Esophagus muscularis mucosa (tissue), 3 donors: ENCODE results near the gene CD37.

Source experiments
- POLR2AphosphoS5 ChIP-seq, 2 donors: sonication (generic); formaldehyde crosslinking; IDR thresholded peaks; one replicate each; pipeline ENCODE4 v1.6.1; 2017; ENCODE audit warnings: antibody characterized with exemption in 2 of 2
- TF ChIP-seq, protein P1 (sequence below), 3 experiments: fragments of 200-600 bp in 2 of 3; fragments of 450-650 bp in 1 of 3; sonication (generic) in 2 of 3; IDR thresholded peaks; one replicate each; pipeline ENCODE4 v1.5.1; 2017 to 2019; ENCODE audit warnings: antibody characterized with exemption in 3 of 3, mild to moderate bottlenecking in 2 of 3, moderate library complexity in 1 of 3

DNA sequence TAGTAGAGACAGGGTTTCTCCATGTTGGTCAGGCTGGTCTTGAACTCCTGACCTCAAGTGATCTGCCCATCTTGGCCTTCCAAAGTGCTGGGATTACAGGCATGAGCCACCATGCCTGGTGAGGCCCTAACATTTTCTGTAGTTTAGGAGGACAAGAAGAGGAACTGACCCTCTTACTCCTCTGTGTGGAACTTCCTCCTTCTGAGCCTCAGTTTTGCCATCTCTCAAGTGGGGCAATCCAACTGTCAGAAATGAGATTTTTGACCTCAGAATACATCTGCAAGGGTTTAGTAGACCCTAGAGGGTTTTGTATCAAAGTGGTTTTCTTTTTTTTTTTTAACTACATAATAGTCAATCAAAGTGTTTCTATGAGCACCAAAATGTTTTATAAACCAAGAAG is 30.9 kb downstream of the CD37 start:
- no peak for TF ChIP-seq POLR2AphosphoS5 (IDR thresholded peaks at IDR 0.05)
- TF ChIP-seq, protein P1, sequence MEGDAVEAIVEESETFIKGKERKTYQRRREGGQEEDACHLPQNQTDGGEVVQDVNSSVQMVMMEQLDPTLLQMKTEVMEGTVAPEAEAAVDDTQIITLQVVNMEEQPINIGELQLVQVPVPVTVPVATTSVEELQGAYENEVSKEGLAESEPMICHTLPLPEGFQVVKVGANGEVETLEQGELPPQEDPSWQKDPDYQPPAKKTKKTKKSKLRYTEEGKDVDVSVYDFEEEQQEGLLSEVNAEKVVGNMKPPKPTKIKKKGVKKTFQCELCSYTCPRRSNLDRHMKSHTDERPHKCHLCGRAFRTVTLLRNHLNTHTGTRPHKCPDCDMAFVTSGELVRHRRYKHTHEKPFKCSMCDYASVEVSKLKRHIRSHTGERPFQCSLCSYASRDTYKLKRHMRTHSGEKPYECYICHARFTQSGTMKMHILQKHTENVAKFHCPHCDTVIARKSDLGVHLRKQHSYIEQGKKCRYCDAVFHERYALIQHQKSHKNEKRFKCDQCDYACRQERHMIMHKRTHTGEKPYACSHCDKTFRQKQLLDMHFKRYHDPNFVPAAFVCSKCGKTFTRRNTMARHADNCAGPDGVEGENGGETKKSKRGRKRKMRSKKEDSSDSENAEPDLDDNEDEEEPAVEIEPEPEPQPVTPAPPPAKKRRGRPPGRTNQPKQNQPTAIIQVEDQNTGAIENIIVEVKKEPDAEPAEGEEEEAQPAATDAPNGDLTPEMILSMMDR (IDR thresholded peaks at IDR 0.05) = no peak
